ENCODE measurements around the gene CDH13.

Gene CDH13

DNA sequence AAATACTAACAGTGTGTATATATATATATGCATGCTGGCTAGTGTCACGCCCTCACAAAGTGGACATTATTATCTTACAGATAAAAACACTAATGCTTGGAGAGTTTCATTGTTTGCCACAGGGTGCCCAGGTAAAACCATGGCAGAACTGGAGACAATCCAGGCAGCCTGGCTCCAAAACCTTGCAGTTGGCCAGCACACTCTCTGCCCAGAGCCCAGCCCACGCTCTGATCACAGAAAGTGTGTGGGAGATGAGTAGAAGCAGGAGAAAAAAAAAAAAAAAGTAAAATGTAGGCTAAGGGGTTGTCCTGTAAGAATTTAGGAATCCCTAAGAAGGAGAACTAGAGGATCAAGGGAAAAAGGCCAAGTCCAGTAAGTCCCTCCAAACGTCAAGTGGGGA lies 538.0 kb downstream of the CDH13 start:
- H3K4me3 ChIP-seq (ENCODE audit: low read depth, low read length), result no peak overlapping the region
- DNase-seq (ENCODE audit: low read depth), result no peak
- TF ChIP-seq, protein P1, sequence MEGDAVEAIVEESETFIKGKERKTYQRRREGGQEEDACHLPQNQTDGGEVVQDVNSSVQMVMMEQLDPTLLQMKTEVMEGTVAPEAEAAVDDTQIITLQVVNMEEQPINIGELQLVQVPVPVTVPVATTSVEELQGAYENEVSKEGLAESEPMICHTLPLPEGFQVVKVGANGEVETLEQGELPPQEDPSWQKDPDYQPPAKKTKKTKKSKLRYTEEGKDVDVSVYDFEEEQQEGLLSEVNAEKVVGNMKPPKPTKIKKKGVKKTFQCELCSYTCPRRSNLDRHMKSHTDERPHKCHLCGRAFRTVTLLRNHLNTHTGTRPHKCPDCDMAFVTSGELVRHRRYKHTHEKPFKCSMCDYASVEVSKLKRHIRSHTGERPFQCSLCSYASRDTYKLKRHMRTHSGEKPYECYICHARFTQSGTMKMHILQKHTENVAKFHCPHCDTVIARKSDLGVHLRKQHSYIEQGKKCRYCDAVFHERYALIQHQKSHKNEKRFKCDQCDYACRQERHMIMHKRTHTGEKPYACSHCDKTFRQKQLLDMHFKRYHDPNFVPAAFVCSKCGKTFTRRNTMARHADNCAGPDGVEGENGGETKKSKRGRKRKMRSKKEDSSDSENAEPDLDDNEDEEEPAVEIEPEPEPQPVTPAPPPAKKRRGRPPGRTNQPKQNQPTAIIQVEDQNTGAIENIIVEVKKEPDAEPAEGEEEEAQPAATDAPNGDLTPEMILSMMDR (IDR thresholded peaks at IDR 0.05; ENCODE audit: control insufficient read depth, extremely low read depth, insufficient read depth), result no peak

DNA sequence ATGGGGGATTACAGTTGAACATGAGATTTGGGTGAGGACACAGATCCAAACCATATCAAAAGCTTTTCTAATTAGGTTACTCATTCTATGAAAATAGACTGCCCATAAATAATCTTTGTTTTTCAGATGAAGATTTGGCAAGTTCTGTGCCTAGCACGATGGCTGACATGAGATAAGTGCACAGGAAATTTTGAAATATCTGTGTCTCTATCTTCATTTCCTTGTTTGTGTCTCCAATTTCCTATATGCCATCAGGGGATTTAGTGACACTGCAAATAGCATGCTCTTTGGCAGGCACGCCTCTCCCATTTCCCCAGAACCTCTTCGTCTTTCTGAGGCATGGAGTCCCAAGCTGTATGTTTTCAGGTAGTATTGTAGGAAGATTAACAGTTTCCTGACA lies 544.6 kb downstream of the CDH13 start:
- no peak overlapping the region for H3K4me3 ChIP-seq (ENCODE audit: low read depth, low read length)
- DNase-seq (ENCODE audit: low read depth), result no peak
- TF ChIP-seq, protein P1 (IDR thresholded peaks at IDR 0.05; ENCODE audit: control insufficient read depth, extremely low read depth, insufficient read depth), result no peak

DNA sequence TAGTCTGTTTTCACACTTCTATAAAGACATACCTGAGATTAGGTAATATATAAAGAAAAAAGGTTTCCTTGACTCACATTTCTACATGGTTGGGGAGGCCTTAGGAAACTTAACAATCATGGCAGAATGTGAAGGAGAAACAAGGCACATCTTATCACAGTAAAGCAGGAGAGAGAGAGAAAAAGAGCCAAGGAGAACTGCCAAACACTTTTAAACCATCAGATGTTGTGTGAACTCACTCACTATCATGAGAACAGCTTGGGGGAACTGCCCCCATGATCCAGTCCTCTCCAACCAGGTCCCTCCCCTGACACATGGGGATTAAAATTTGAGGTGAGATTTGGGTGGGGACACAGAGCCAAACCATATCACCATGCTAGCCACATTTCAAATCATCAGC lies 547.9 kb downstream of the CDH13 start:
- TF ChIP-seq, protein P1 (IDR thresholded peaks at IDR 0.05; ENCODE audit: control insufficient read depth, extremely low read depth, insufficient read depth), result no peak
- no peak overlapping the region for H3K4me3 ChIP-seq (ENCODE audit: low read depth, low read length)
- DNase-seq (ENCODE audit: low read depth), result no peak

DNA sequence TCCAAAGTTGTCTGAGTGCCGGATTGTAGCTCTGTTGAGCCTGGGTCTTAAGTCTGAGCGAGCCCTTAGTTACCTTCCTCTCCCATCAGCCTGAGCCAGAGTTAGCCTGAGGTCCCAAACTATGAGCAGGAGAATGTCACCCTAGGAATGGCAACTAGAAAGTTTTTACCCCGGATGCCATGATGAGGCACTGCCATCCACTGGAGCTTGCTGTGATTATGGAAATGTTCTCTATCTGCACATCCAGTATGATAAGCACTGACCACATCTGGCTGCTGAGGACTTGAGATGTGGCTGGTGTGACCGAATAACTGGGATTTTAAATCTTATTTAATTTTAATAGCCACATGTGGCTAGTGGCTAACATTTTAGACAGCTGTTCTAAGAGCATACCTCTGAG lies 550.0 kb downstream of the CDH13 start:
- no peak for DNase-seq (ENCODE audit: low read depth)
- TF ChIP-seq, protein P1 (IDR thresholded peaks at IDR 0.05; ENCODE audit: control insufficient read depth, extremely low read depth, insufficient read depth), result no peak
- no peak overlapping the region for H3K4me3 ChIP-seq (ENCODE audit: low read depth, low read length)

DNA sequence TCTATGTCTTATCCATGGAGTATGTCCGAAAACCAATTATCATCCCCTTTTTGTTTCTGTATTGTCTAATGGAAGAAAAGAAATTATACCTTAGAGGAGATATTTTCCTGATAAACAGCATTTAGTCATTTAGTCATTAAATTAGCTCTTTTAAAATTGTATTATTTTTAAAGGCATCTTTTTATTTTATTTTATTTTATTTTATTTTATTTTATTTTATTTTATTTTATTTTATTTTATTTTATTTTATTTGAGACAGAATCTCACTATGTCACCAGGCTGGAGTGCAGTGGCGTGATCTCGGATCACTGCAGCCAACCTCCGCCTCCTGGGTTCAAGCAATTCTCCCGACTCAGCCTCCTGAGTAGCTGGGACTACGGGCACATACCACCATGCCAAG lies 559.1 kb downstream of the CDH13 start:
- DNase-seq (ENCODE audit: low read depth), result no peak
- TF ChIP-seq, protein P1 (IDR thresholded peaks at IDR 0.05; ENCODE audit: control insufficient read depth, extremely low read depth, insufficient read depth), result no peak
- H3K4me3 ChIP-seq (ENCODE audit: low read depth, low read length), result no peak overlapping the region

DNA sequence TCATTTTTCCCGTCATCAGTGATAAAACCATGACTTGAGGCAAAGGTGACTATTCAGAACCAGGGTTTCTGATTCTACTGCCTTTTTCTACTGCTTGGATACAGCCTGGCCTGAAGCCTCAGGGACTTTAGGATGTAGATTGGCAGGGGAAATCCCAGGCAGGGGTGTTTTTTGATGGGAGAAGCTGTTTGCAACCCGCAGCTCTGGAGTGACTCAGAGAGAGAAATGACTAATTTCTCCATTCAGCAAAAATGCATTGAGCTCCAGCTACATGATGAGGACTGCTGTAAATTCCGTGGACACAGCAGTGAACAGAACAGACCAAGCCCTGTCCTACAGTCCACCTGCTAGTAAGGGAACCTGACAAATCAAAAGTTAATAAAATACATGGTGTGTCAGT lies 560.6 kb downstream of the CDH13 start:
- DNase-seq (ENCODE audit: low read depth), result no peak
- no peak overlapping the region for H3K4me3 ChIP-seq (ENCODE audit: low read depth, low read length)
- TF ChIP-seq, protein P1 (IDR thresholded peaks at IDR 0.05; ENCODE audit: control insufficient read depth, extremely low read depth, insufficient read depth), result no peak

DNA sequence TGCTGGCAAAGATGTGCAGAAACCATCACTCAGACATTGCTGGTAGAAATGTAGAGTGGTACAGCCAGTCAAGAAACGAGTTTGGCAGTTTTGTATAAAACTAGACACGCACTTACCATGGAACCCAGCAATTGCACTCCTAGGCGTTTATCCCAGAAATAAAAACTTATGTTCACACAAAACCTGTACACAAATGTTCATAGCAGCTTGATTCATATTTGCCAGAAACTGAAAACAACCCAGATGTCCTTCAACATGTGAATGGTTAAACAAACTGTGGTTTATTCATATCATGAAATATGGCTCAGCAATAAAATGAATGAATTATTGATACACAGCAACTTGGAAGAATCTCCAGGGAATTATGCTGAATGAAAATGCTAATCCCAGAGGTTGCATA lies 570.0 kb downstream of the CDH13 start:
- TF ChIP-seq, protein P1 (IDR thresholded peaks at IDR 0.05; ENCODE audit: control insufficient read depth, extremely low read depth, insufficient read depth), result no peak
- no peak for DNase-seq (ENCODE audit: low read depth)
- H3K4me3 ChIP-seq (ENCODE audit: low read depth, low read length), result no peak overlapping the region

Measured in LNCaP clone FGC (cell line).